PC-3 (cell line): Measurements from ENCODE around the gene CCDC7. TPM values are rescaled to one million over a fixed set of nuclear protein-coding genes. Genes with fewer than 3 reads are reported as not detected.

Source experiments
- ATAC-seq: fragments of 200-7000 bp; cut with Tn5 transposase; 2 replicates; pipeline ENCODE4 v1.9.1; 2020; ENCODE audit warnings: mild to moderate bottlenecking, moderate library complexity
- BruUV-seq: library from RNA; stranded (reverse); fragments of 400-500 nt; replicated peaks from 2 replicates; lab custom pipeline; 2021; lab: Mats Ljungman, UMichigan
- CTCF ChIA-PET: fragments of 300-600 bp; sonication (Branson Sonifier 250); formaldehyde crosslinking; loops from one replicate; lab custom pipeline; 2022; ENCODE audit warnings: antibody characterized with exemption; lab: Charles Lee
- POLR2A ChIA-PET: fragments of 300-600 bp; sonication (Branson Sonifier 250); formaldehyde crosslinking; loops from one replicate; lab custom pipeline; 2022; ENCODE audit warnings: antibody characterized with exemption; ENCODE audit not compliant: unreplicated experiment; lab: Charles Lee
- DNase-seq: peaks from one replicate; pipeline ENCODE4 v3.0.0-alpha.2; 2015
- H2AFZ ChIP-seq: fragments of 300-600 bp; sonication (generic); 2 replicates; pipeline ENCODE4 v1.6.0; 2016; ENCODE audit warnings: antibody characterized with exemption, low read length
- H3F3A ChIP-seq: fragments of 300-600 bp; sonication (generic); one replicate; pipeline ENCODE4 v1.6.0; 2017; ENCODE audit warnings: antibody characterized with exemption, low read length, control low read depth, mild to moderate bottlenecking; ENCODE audit not compliant: unreplicated experiment
- H3K27ac ChIP-seq: fragments of 300-600 bp; sonication (generic); 2 replicates; pipeline ENCODE4 v1.5.1; 2016; ENCODE audit warnings: mild to moderate bottlenecking, low read length
- H3K27me3 ChIP-seq: fragments of 300-600 bp; sonication (generic); 2 replicates; pipeline ENCODE4 v1.6.1; 2016; ENCODE audit warnings: low read length, mixed read lengths
- H3K36me3 ChIP-seq: fragments of 300-600 bp; sonication (generic); 2 replicates; pipeline ENCODE4 v1.6.1; 2016; ENCODE audit warnings: low read depth, mixed run types, low read length, mixed read lengths
- H3K4me1 ChIP-seq: fragments of 300-600 bp; sonication (generic); 2 replicates; pipeline ENCODE4 v1.5.1; 2016; ENCODE audit warnings: low read length; ENCODE audit not compliant: insufficient read depth
- H3K4me2 ChIP-seq: fragments of 300-600 bp; sonication (generic); 2 replicates; pipeline ENCODE4 v1.6.0; 2016; ENCODE audit warnings: low read length
- H3K4me3 ChIP-seq: fragments of 300-600 bp; sonication (generic); 2 replicates; pipeline ENCODE4 v1.5.1; 2016; ENCODE audit warnings: mild to moderate bottlenecking, low read length, mixed read lengths
- H3K79me2 ChIP-seq: fragments of 300-600 bp; sonication (generic); 2 replicates; pipeline ENCODE4 v1.6.1; 2017; ENCODE audit warnings: low read length, mixed read lengths
- H3K9ac ChIP-seq: fragments of 300-600 bp; sonication (generic); 2 replicates; pipeline ENCODE4 v1.6.0; 2016; ENCODE audit warnings: mild to moderate bottlenecking, low read length
- H3K9me2 ChIP-seq: fragments of 300-600 bp; sonication (generic); replicated peaks from 2 replicates; pipeline ENCODE4 v1.6.1; 2016; ENCODE audit warnings: mixed run types, low read length, mixed read lengths
- H3K9me3 ChIP-seq: fragments of 300-600 bp; sonication (generic); 2 replicates; pipeline ENCODE4 v1.6.1; 2016; ENCODE audit warnings: low read length, mixed read lengths
- H4K20me1 ChIP-seq: fragments of 300-600 bp; sonication (generic); 2 replicates; pipeline ENCODE4 v1.6.1; 2016; ENCODE audit warnings: low read length, mixed read lengths
- CTCF ChIP-seq: fragments of 300-600 bp; sonication (generic); conservative IDR thresholded peaks from 2 replicates; pipeline ENCODE4 v1.5.1; 2017; ENCODE audit warnings: antibody characterized with exemption, low read depth, mild to moderate bottlenecking, low read length
- EZH2 ChIP-seq: fragments of 300-600 bp; sonication (generic); IDR thresholded peaks from one replicate; pipeline ENCODE4 v1.6.1; 2017; ENCODE audit warnings: antibody characterized with exemption, mild to moderate bottlenecking, low read length; ENCODE audit not compliant: unreplicated experiment
- EZH2phosphoT487 ChIP-seq: fragments of 300-600 bp; sonication (generic); IDR thresholded peaks from 2 replicates; pipeline ENCODE4 v1.6.1; 2018; ENCODE audit warnings: mild to moderate bottlenecking, antibody characterized with exemption, low read length, borderline replicate concordance
- intact Hi-C: fragments of 100-400 bp; cut with micrococcal nuclease; formaldehyde crosslinking; loops from 2 replicates; pipeline ENCODE4 v1.9.0; 2023
- total RNA-seq: library from RNA; depleted of rRNA; stranded (reverse); fragments of >200 nt; gene quantifications from 2 replicates; pipeline ENCODE4 v1.2.3, GENCODE V29; 2014

CCDC7 gene
- total RNA-seq, 1 experiment from 2014 or later, result 19.1 TPM

GRCh38 chr10:32454148-32454547, 8.2 kb downstream of the CCDC7 start:
- H3K4me3 ChIP-seq, result no peak overlapping the region
- no peaks in the 10 kb centered on the region for H3K4me1 ChIP-seq
- DNase-seq, result peak; percentile 10
- H4K20me1 ChIP-seq, result no peaks in the 10 kb centered on the region
- no peaks in the 10 kb centered on the region for H3K9me2 ChIP-seq
- ATAC-seq, result peak; percentile 77; the same call in 1 of the 2 replicates
- peaks cover 27% of the 10 kb centered on the region for H3K36me3 ChIP-seq
- TF ChIP-seq EZH2phosphoT487 (no peak), CTCF (no peak), EZH2 (no peak)
- ChIA-PET POLR2A (interaction anchor here (0.7 kb wide), 1 partner anchor 12 kb away, joined by 8 read pairs; no protein-coding TSS in a partner anchor), CTCF (no interaction called here)
- H3K9ac ChIP-seq, result no peak overlapping the region
- BruUV-seq, result no TSS peak
- H3K79me2 ChIP-seq, result peaks cover 3% of the 10 kb centered on the region; the same call in 1 of the 2 replicates
- no peaks in the 10 kb centered on the region for H3K9me3 ChIP-seq
- no peak overlapping the region for H3K4me2 ChIP-seq
- H3F3A ChIP-seq, result no peaks in the 10 kb centered on the region
- intact Hi-C loops, result no loop called here
- no peaks in the 10 kb centered on the region for H3K27me3 ChIP-seq
- no peak overlapping the region for H3K27ac ChIP-seq
- no peak overlapping the region for H2AFZ ChIP-seq

- no peak overlapping the region for H3K4me2 ChIP-seq
- H3K27ac ChIP-seq, result no peak overlapping the region
- no peaks in the 10 kb centered on the region for H3F3A ChIP-seq
- no peaks in the 10 kb centered on the region for H3K9me3 ChIP-seq
- DNase-seq, result no peak
- ATAC-seq, result no peak
- H3K4me1 ChIP-seq, result no peaks in the 10 kb centered on the region
- no peaks in the 10 kb centered on the region for H3K9me2 ChIP-seq
- no peaks in the 10 kb centered on the region for H3K27me3 ChIP-seq
- POLR2A ChIA-PET, result interaction anchor here (0.7 kb wide), 1 partner anchor 19 kb away, joined by 3 read pairs; no protein-coding TSS in a partner anchor
- H3K79me2 ChIP-seq, result no peaks in the 10 kb centered on the region
- H3K9ac ChIP-seq, result no peak overlapping the region
- peaks cover 9% of the 10 kb centered on the region for H3K36me3 ChIP-seq
- intact Hi-C loops, result no loop called here
- H3K4me3 ChIP-seq, result no peak overlapping the region
- no TSS peak for BruUV-seq
- H2AFZ ChIP-seq, result no peak overlapping the region
- H4K20me1 ChIP-seq, result no peaks in the 10 kb centered on the region
- CTCF ChIA-PET, result no interaction called here
- TF ChIP-seq CTCF (no peak), EZH2phosphoT487 (no peak), EZH2 (no peak)
These were observed 13.2 kb downstream of the CCDC7 start for GRCh38 chr10:32459051-32459698.

DNA sequence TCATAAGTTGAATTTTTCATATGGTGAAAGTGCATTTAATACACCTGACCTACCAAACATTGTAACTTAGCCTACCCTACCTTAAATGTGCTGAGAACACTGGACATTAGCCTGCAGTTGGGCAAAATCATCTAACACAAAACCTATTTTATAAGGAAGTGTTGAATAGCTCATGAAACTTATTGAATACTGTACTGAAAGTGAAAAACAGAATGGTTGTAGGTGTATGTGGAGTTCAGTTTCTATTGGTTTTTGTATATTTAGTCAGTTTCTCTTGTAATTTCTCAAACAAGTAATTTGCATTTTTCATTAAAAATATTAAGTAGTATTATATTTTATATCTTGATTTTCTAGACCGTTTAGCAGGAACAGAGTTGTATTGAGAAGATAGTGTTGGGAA, 15.3 kb downstream of the CCDC7 start:
- no peaks in the 10 kb centered on the region for H3K79me2 ChIP-seq
- no peaks in the 10 kb centered on the region for H3K9me3 ChIP-seq
- no peak for DNase-seq
- TF ChIP-seq EZH2 (no peak), CTCF (no peak), EZH2phosphoT487 (no peak)
- H3K9ac ChIP-seq, result no peak overlapping the region
- H2AFZ ChIP-seq, result no peak overlapping the region
- H3K27me3 ChIP-seq, result no peaks in the 10 kb centered on the region
- no peaks in the 10 kb centered on the region for H3F3A ChIP-seq
- BruUV-seq, result no TSS peak
- H3K4me2 ChIP-seq, result no peak overlapping the region
- no peak overlapping the region for H3K27ac ChIP-seq
- no peak for ATAC-seq
- H3K36me3 ChIP-seq, result peaks cover 2% of the 10 kb centered on the region
- H4K20me1 ChIP-seq, result no peaks in the 10 kb centered on the region
- H3K4me3 ChIP-seq, result no peak overlapping the region
- intact Hi-C loops, result no loop called here
- no peaks in the 10 kb centered on the region for H3K4me1 ChIP-seq
- no peaks in the 10 kb centered on the region for H3K9me2 ChIP-seq
- CTCF ChIA-PET, result no interaction called here
- POLR2A ChIA-PET, result no interaction called here
